Activated CD4-positive, alpha-beta T cell treated with anti-CD3 and anti-CD28 coated beads for 4 hours (primary cell): ENCODE data around the gene PDLIM4.

Experiments
- DNase-seq, 2 donors: peaks; one replicate each; pipeline ENCODE4 v3.0.0-alpha.2; 2020

PDLIM4 gene

GRCh38 chr5:132257131-132258101 is at the start of gene PDLIM4:
TSS of gene PDLIM4 (plus strand) at chr5:132257696. CDS start at chr5:132257735, 39 bp downstream.
- DNase-seq: no peak

- no peak for DNase-seq
Observed at GRCh38 chr5:132207778-132208177, 49.7 kb upstream of the PDLIM4 start.

- DNase-seq: no peak
Observed at GRCh38 chr5:132209131-132209530, 48.4 kb upstream of the PDLIM4 start.

DNA sequence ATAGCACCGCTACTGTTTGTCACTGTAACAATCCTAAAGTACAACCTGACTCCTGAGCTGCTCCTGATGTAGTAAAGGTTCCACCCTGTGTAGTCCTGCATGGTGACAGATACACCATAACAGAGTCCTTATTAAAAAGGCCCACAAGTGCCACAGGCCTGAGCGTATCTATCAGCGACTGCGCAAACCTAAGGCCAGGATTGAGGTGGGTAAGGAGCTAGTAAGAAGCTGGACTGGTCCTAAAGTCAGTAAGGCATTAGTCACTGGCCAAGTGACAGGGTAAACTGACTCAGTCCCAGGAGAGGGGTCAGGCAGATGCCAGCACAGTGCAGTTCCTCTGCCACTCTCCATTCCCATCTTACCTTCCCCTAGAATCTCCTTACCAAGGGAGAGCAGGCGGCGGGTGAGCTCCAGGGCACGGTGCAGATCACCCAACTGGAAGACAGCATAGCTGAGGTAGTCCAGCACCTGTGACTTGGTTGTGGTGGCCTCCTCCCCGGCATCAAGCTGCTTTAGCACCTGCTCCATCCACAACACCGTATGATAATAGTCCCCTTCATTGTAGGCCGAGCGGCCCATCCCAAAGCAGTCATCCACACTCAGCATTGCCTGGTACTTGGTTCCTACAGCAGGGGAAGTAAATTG is 47.5 kb upstream of the PDLIM4 start:
- DNase-seq: no peak

- no peak for DNase-seq
Observed at GRCh38 chr5:132210944-132211343, 46.6 kb upstream of the PDLIM4 start.

- DNase-seq: no peak
Observed at GRCh38 chr5:132211787-132212186, 45.7 kb upstream of the PDLIM4 start.

- DNase-seq: no peak
Observed at GRCh38 chr5:132213666-132214065, 43.8 kb upstream of the PDLIM4 start.

DNA sequence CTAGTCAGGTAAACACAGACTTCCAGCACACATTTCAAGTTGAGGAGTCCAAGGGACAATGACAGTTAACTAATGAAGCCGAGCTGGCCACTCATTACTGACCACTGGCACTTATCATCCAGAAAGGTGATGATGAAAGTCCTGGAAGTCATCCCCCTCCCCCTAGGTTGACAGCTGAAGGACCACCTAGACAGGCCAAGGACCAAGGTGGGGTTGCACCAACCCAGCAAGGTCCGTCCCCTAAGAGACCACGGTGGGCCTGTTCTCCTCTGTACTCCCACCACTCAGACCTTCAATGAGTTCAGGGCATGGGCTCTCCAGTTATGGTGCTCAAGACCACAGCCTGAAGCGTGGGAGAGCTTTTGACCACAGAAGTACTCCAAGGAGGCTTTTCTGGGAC is 43.0 kb upstream of the PDLIM4 start:
- no peak for DNase-seq

DNA sequence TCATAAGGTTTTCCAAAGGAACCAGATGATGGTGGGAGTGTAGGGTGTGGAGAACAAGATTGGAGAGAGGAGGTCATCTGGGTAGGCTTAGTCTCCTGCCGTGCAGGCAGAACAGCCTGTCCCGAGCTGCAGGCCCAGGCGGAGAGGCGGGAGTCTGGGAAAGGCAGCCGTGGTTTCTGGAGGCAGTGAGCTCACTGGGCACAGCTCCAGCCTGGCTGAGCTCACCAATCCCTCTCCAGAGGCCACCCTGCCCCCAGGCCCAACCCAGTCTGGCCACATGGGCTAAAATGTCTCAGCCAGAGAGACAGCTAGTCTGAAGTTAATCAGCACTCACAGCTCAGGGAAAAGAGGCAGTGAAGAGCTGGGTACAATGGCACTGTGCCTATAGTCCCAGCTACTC is 42.2 kb upstream of the PDLIM4 start:
- DNase-seq: no peak

DNA sequence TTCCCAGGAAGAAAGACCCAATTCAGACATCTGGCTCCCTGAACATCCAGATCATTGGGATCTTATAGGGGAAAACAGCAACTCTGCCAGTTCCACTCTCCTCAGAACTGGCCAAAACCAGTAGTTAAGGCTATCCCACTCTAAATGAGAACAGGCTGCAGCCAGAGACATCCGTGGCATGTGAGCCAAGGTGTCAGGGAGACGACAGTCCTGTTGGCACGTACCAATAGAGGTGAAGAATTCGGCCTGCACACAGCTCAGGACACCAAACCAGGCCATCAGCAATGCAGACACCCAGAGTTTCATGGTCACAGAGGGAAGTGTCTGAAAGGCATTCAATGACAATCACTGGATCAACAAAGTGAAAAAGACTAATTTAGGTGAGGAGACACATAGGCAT is 39.2 kb upstream of the PDLIM4 start:
- no peak for DNase-seq

GRCh38 chr5:132219289-132219970 is 38.1 kb upstream of the PDLIM4 start:
- no peak for DNase-seq

GRCh38 chr5:132219981-132220380 is 37.5 kb upstream of the PDLIM4 start:
- DNase-seq: no peak

DNA sequence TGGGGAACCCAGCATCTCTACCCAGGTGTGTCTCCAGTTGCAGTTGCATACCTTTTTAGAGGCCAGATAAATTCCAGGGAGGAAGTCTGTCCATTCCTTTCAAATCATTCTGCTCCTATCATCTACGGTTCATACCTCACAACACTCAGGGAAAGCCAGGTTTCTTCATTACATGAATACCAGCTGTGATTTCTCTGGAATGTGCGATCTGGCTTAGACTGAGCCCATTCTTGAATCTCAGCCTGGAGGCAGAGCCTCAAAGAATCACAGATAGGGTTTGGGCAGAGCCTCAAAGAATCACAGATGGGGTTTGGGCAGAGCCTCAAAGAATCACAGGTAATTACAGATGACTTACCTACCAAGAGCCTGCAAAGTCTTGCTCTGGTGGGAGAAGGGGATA is 37.0 kb upstream of the PDLIM4 start:
- DNase-seq: no peak

DNA sequence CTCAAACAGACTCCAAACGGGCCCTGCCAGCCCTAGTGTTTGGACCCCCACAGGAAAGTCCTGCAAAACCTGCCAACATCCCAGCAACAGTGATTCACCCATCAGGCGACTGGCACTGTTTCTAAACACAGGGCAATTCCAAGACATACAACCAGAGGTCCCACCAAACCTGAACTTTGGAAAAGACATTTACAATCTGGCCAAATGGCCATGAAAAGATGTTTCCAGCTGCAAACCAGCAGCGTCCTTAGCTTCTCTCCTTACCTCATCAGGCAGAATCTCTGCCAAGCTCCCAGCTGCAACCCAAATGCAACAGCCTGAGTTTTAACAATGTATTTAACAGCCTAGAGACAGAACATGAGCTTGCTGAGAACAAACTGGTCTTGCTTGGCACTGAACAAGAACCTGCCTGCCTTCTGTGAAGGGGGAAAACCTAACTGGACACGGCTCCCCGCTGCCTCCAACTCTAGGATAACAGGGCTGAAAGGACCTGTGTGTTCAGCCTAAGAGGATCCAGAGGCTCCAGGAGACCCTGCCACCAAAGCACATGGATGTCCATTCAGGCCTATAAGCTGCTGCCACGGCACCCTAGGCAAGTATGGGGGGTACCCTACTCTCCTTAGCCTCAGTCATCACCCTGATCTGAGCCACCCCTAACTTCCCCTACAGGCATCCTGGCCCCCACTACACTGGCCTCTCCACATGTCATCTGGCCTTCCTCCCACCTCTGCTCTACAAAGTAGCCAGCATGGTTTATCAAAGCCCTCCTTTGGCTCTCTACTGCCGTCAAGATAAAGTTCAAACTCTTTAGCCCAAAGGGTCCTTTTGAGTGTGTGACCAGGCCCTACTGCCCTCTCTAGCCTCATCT is 35.5 kb upstream of the PDLIM4 start:
- DNase-seq: no peak

DNA sequence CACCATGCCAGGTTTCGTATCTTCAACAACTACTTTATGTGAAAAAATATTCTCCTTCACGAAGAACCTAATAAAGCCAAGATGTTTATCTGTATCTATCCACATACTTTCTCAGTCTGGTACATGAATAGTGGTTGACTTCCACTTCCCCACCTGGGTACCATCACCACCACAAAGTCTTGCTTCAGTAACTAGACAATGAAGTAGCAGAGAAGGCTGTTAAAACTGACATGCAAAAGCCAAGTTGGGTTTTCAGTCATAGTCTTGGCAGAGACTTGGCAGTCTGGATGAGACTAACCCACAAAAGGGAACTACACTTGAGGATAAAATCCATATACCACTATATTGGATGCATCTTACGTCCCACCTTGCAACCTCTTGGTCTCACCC is 34.9 kb upstream of the PDLIM4 start:
- DNase-seq: no peak

DNA sequence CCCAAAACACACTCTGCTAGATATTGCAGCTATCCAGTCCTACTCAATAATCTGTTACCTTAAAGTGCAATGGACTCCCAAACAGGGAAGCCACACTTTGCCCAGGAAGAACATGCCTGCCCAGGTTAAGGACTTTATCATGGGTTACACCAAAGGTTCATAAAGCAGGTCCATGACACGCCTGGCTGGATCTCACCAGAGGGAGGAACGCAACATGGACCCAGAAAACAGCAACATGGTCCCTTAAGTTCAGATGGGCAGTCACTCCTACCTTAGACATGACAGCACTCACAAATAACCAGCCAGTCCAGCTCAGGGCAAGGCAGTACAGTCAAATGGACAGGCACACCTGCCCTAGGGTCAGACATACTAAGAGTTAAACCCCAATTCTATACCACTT is 33.6 kb upstream of the PDLIM4 start:
- DNase-seq: no peak

DNA sequence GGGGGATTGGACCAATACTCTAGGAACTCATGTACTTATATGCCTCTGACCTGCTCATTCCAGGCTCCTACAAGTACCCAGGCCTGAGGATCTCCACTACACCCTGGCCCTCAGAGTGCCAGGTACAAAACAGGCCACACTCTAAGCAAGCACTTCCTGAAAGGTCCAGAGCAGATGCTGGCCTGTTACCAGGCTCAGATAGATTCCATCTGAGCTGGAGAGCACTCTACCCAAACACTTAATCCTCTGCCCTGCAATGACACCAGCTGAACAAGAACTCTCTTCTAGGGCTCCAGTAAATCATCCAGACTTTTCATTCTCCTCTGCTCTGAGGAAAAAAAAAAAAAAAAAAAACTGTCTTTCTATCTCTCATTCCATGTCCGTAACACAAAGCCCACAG is 32.8 kb upstream of the PDLIM4 start:
- no peak for DNase-seq

- DNase-seq: peak; percentile 27 to 35
Observed at GRCh38 chr5:132225165-132226032, 32.1 kb upstream of the PDLIM4 start.

GRCh38 chr5:132226516-132227234 is 30.8 kb upstream of the PDLIM4 start:
- DNase-seq: no peak

DNA sequence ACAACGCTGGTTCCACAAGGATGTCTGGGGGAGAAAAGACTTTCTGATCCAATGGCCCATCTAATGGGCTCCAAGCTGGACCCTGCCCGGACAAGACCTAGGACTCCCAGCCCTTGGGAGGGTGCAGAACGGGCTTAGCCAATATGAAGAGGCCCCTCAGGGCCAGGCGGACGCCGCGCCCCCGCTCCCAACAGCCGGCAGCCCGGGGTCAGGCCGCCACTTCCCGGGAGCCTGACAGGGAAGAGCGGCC is 30.3 kb upstream of the PDLIM4 start:
- no peak for DNase-seq
